HepG2 (cell line): Measurements from ENCODE around the gene ZNHIT1. TPM values are rescaled to one million over a fixed set of nuclear protein-coding genes. Genes with fewer than 3 reads are reported as not detected.

ENCODE experiments used
- AHR ChIP-seq: IDR thresholded peaks from 2 replicates; pipeline ENCODE4 v1.6.1; 2018; ENCODE audit warnings: missing genetic modification reagents, missing compliant biosample characterization
- HBP1 ChIP-seq: IDR thresholded peaks from 2 replicates; pipeline ENCODE4 v1.6.1; 2016; ENCODE audit warnings: low read depth, control low read depth
- KDM1A ChIP-seq: IDR thresholded peaks from 2 replicates; pipeline ENCODE4 v1.6.1; 2016; ENCODE audit warnings: missing compliant biosample characterization
- KDM4B ChIP-seq: sonication (generic); formaldehyde crosslinking; IDR thresholded peaks from 2 replicates; pipeline ENCODE4 v1.4.0; 2020; ENCODE audit warnings: missing genetic modification reagents
- MAZ ChIP-seq, 2 experiments: sonication (generic) in 1 of 2; formaldehyde crosslinking in 1 of 2; IDR thresholded peaks; 2 replicates each; pipeline versions ENCODE4 v1.5.0 to v1.6.1; 2012 to 2020; ENCODE audit warnings: low read depth in 2 of 2, mild to moderate bottlenecking in 2 of 2, borderline replicate concordance in 1 of 2, improper control_type of control experiment in 1 of 2, low read length in 1 of 2, missing genetic modification reagents in 1 of 2, moderate library complexity in 1 of 2
- NR2F2 ChIP-seq: IDR thresholded peaks from 2 replicates; pipeline ENCODE4 v1.6.1; 2012; ENCODE audit warnings: low read depth, inconsistent platforms, borderline replicate concordance
- PAXIP1 ChIP-seq: sonication (generic); formaldehyde crosslinking; conservative IDR thresholded peaks from 2 replicates; pipeline ENCODE4 v1.4.0; 2020; ENCODE audit warnings: mild to moderate bottlenecking, missing genetic modification reagents, moderate library complexity
- RARG ChIP-seq: sonication (generic); formaldehyde crosslinking; IDR thresholded peaks from 2 replicates; pipeline ENCODE4 v1.4.0; 2020; ENCODE audit warnings: low read depth, mild to moderate bottlenecking, missing genetic modification reagents
- RXRA ChIP-seq: sonication (generic); formaldehyde crosslinking; IDR thresholded peaks from 2 replicates; pipeline ENCODE4 v1.5.1; 2020; ENCODE audit warnings: missing genetic modification reagents
- SMC3 ChIP-seq: IDR thresholded peaks from 2 replicates; pipeline ENCODE4 v1.6.1; 2011; ENCODE audit warnings: low read length, improper control_type of control experiment
- SP2 ChIP-seq: sonication (generic); formaldehyde crosslinking; IDR thresholded peaks from 2 replicates; pipeline ENCODE4 v1.5.1; 2020; ENCODE audit warnings: mild to moderate bottlenecking, missing genetic modification reagents
- ZNF337 ChIP-seq: sonication (generic); formaldehyde crosslinking; IDR thresholded peaks from 2 replicates; pipeline ENCODE4 v1.5.1; 2020; ENCODE audit warnings: missing genetic modification reagents, low read depth, mild to moderate bottlenecking, borderline replicate concordance
- ZNF615 ChIP-seq: sonication (generic); formaldehyde crosslinking; IDR thresholded peaks from 2 replicates; pipeline ENCODE4 v1.5.0; 2020; ENCODE audit warnings: mild to moderate bottlenecking, missing genetic modification reagents, borderline replicate concordance
- ZNF782 ChIP-seq: sonication (generic); formaldehyde crosslinking; IDR thresholded peaks from 2 replicates; pipeline ENCODE4 v1.4.0; 2020; ENCODE audit warnings: missing genetic modification reagents, mild to moderate bottlenecking, borderline replicate concordance
- ZNF883 ChIP-seq: sonication (generic); formaldehyde crosslinking; IDR thresholded peaks from 2 replicates; pipeline ENCODE4 v1.5.1; 2020; ENCODE audit warnings: mild to moderate bottlenecking, missing genetic modification reagents; ENCODE audit errors: not compliant biosample characterization
- ZSCAN25 ChIP-seq: sonication (generic); formaldehyde crosslinking; IDR thresholded peaks from 2 replicates; pipeline ENCODE4 v1.8.0; 2022; ENCODE audit warnings: mild to moderate bottlenecking, missing genetic modification reagents
- ZUFSP ChIP-seq: sonication (generic); formaldehyde crosslinking; IDR thresholded peaks from 2 replicates; pipeline ENCODE4 v1.9.0; 2021; ENCODE audit warnings: missing genetic modification reagents, mild to moderate bottlenecking, borderline replicate concordance
- polyA plus RNA-seq, 8 experiments: library from polyadenylated mRNA; depleted of rRNA in 3 of 8; stranded (reverse) in 7 of 8; unstranded in 1 of 8; fragments of >200 nt; fragmentation: Illumina TruSeq in 4 of 8; extraction: Trizol in 4 of 8; gene quantifications; 2 replicates each; pipeline versions ENCODE4 v1.2.1 to v1.2.3, GENCODE V29; 2011 to 2016; ENCODE audit warnings: low read depth in 4 of 8, missing spikeins in 1 of 8, mixed read lengths in 1 of 8; ENCODE audit not compliant: insufficient read depth in 1 of 8
- total RNA-seq, 5 experiments: library from RNA; depleted of rRNA; stranded (reverse); fragments of >200 nt; fragmentation: Illumina TruSeq; extraction: Trizol; gene quantifications; 2 replicates each; pipeline ENCODE4 v1.2.3, GENCODE V29; 2016; ENCODE audit warnings: low read depth in 1 of 5

ZNHIT1 gene
- total and polyA plus RNA-seq, 2 of the 13 experiments (the other 11 are each of a cell fraction or from before 2014, with no cell fraction given): 32.5 to 64.5 TPM

GRCh38 chr7:101251871-101252659 lies 34.1 kb downstream of the ZNHIT1 start (continued):
- peak; percentile 42; the same call in 1 of the 2 replicates for TF ChIP-seq PAXIP1 (CRISPR knock-in tag)
- TF ChIP-seq ZSCAN25 (CRISPR knock-in tag): no peak
- TF ChIP-seq HBP1 (CRISPR knock-in tag): peak; percentile 81; the same call in 1 of the 2 replicates
- no peak for TF ChIP-seq NR2F2
- peak; percentile 58; the same call in 1 of the 2 replicates for TF ChIP-seq ZNF337 (CRISPR knock-in tag)
- TF ChIP-seq ZNF782 (CRISPR knock-in tag): no peak
- TF ChIP-seq ZNF883 (CRISPR knock-in tag): peak; percentile 51
- no peak for TF ChIP-seq SMC3
- TF ChIP-seq AHR: no peak
- TF ChIP-seq ZNF615 (CRISPR knock-in tag): no peak
- TF ChIP-seq RXRA: peak; percentile 31
- 0 out of 2 replicates have a peak, but pooled peaks have one; percentile 52 for TF ChIP-seq MAZ (IDR thresholded peaks at IDR 0.05; ENCODE audit: borderline replicate concordance, low read depth, low read length)
- TF ChIP-seq MAZ (CRISPR knock-in tag; IDR thresholded peaks at IDR 0.05; ENCODE audit: low read depth): peak; percentile 73; the same call in 1 of the 2 replicates
- TF ChIP-seq SP2 (CRISPR knock-in tag): no peak
- no peak for TF ChIP-seq RARG
- TF ChIP-seq KDM1A (CRISPR knock-in tag): no peak
- no peak for TF ChIP-seq ZUFSP (CRISPR knock-in tag)
- 0 out of 2 replicates have a peak, but pooled peaks have one; percentile 39 for TF ChIP-seq KDM4B (CRISPR knock-in tag)
